HG02678 (cell line): Measurements from ENCODE around the gene RPTOR.

Experiments
- ATAC-seq: cut with Tn5 transposase; IDR thresholded peaks from one replicate; pipeline ENCODE4 v1.9.1; 2021; ENCODE audit warnings: mild to moderate bottlenecking, moderate library complexity; ENCODE audit not compliant: unreplicated experiment

Gene RPTOR

DNA sequence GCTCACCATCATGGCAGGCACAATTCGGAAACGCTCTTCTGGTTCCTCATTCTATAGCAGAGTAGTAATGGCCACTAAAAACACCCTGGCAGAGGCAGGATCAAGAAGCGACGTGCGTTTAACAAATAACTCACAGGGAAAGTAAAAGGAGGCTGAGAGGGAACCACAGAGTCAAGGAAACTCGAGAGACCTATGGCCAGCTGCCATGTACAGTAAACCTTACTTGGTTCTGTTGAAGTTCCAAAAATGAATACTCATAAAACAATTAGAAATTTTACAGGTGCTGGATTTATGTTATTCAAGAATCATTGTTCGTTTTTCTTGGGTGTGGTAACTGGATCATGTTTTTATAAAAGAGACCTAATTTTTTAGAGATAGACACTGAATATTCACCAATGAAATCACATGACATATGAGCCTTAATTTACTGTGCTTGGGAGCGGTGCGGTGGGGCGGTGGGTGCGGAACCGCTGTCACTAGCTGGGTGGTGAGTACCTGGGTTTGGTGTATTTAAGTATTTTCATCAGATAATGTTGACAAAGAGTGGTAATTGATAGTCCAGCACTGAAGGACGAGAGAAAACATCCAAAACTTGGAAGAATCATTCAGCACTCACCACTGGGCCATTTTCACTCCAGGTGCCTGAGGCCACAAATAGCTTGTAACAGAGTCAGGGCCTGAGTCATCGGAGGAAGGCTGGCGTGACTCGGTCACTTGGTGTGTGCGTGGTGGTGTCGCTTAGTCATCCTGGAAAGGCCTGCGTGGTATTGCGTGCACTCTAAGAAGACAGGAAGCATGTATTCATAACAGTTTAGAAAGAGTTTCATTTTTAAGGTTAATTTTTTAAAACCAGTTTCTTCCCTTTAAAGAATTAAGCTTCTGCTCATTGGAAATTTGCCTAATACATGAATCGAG, 311.6 kb downstream of the RPTOR start:
- ATAC-seq = peak; percentile 83

DNA sequence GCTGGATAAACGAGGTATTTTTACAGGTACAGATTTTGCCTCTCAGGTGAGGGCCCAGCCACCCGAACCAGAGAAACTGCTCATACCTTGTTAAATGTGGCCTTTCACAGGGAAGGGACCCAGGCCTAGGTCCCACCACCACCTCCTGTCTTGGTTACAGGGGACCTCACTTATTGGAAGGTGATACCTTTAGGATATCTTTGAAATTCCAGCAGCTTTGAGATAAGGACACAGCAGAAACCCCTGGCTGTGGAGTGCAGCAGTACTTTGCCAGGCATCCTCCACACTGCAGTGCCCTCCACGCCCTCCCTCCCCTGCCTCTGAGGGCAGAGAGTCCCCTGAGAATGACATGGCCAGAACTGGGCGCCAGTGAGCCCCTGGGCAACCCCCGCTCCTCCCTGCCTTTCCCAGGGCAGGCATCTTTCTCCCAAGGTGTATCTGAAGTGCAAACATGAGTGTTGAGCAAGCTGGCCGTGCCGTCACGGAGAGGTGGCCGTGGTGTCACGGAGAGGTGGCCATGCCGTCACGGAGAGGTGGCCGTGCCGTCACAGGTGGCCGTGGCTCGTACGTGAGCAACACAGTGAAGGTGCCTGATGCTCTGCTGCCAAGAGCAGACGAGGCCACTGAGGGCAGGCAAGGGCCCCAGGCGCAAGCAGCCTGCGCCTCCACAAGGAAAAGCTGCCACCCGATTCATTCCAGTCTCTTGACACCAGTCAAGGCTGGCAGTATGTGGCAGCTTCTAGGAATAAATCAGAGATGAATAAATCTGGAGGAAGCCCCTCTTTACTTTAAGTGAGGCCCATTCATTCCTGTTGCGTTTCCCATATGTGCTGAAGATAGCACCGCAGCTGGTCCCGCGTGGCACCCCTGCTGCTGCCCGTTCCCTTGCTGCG, 312.5 kb downstream of the RPTOR start:
- ATAC-seq = no peak

DNA sequence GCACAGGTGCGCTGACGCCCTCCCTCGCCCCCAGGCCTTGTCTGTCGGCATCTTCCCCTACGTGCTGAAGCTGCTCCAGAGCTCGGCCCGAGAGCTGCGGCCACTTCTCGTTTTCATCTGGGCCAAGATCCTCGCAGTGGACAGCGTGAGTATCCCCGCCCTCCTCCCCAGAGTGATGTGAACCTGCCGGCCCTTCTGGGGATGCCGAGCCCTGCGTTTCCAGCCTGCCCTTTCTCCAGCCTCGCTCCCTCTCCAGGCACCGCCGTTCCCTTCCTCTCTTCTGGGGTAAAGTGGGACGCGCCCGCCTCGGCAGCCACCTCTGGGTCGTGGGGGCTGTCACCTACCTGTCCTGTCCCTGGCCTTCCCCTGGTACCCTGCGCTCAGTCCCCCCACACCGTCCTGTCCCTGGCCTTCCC, 313.1 kb downstream of the RPTOR start:
- ATAC-seq = no peak

DNA sequence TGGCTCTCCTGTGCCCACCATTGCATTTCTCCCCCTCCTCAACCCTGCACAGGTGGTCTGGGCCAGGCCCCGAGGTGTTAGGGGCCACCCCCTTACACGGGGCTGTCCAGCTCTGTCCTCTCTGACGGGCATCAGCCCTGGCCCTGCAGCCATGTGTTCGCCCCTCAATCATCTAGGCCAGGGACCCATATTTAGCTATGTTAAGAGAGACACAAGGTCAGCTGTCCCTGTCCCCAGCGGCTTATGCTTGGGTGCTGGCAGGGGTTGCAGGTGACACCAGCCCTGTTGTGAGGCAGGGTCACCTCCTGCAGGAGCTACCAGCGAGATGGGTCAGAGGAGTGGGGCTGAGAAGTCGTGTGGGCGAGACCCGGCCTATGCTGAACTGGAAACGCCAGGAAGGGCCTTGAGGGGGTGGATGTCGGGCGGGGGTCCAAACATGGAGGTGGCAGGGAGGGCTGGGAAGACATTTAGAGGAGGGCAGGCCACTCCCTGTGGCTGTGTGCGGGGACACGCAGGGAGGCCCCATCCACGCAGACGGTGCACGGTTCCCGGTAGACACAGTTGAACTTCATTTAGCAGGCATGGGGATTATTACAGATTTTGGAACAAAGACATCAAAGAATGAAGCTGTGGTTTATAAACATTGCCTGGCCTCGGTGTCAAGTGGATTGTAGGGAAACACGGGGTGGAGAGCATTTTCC, 313.8 kb downstream of the RPTOR start:
- ATAC-seq = no peak

DNA sequence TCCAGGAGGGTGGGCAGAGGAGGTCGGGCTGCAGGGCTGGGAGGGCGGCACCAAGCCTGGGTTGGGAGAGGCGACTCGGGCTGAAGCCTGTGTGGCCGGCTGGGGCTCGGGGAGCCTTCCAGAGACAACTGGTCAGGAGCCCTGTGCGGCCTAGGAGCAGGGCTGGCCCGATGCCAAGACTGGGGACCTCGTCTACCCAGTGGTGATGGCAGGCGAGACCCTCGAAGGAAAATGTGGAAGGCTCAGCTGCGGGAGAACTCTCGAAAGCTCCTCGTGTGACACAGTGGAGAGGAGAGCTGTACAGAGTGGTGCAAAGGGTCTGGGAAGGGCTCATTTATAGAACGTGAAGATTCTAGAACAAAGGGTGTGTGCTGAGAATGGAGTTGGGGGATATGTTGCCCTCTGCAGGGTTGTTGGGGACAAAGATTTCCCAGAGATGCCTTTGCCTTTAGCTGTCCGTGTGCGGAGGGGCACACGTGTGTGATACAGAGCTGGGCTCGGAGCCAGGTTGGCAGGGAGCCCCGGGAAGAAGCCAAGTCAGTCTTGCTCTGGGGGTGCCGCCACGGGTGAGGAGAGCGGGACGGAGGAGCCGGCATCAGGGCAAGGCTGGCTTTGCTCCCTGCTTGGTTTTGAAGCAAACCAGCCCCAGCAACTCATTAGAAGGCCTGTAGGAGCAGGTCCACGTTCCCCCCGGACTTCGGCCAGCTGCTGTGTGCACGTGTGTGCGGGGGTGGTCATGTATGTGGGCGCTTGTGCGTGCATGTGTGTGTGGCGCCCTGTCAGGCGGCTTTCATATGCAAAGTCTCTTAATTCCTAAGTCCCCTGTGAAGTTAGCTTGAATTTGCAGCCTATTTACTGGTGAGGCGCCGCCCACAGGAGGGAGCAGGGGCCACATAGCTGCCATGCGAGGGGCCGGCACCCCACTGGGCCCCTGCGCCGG, 314.6 kb downstream of the RPTOR start:
- ATAC-seq = no peak

DNA sequence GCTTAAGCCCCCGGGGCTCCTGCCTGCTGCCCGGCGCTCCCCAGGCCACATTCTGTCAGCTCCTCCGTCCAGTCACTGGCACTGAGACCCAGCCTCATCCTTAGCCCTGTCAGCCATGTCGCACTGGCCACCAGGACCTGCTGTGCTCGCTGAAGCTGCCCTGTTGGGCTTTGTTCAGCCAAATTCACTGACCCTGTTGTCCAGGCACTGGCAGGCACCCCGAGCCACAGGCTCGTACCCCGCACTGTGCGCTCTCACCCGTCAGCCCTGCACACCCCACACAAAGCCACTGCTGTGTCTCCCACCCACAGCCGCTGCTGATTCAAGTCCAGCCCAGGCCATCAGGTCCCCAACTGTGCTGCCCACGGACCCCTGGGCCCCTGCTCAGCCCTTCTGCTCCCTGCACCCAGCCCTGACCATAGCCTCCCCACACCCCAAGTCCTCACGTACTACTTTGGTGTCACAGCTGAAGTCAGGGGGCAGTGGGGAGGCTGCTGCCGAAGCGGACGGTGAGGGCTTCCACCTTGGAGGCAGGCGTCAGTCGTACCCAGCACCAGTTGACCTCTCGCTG, 315.5 kb downstream of the RPTOR start:
- no peak for ATAC-seq

DNA sequence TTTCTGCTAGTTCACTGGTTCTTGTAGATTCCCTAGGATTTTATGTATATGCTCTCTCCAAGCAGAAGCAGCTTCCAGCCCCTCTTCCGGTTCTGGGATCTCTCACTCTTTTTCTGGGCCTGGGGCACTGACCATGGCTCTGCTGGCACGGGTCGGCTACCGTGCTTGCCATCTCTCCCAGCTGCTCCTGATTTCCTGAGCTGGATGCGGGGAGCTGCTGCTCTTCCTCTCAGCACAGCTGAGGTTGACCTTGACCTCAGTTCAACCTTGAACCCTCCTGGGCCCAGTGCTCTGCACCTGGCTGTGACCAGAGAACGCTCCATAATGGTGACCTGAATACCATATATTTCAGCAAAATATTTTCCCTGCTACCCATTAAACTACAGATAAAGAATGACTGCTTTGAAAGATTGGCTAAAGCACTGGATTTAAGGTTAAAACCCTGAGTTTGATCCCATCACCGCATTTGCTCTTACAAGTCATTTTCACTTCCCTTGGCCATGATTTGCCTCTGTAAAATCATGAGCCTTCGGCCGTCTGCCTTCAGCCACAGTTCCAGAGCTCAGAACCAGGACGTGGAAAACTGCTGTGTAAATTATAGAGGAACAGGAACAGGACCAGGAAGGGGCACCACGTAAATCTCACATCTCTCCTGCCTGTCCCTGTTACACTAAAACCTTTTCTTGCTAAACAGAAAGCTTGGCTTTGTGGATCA, 316.2 kb downstream of the RPTOR start:
- no peak for ATAC-seq

DNA sequence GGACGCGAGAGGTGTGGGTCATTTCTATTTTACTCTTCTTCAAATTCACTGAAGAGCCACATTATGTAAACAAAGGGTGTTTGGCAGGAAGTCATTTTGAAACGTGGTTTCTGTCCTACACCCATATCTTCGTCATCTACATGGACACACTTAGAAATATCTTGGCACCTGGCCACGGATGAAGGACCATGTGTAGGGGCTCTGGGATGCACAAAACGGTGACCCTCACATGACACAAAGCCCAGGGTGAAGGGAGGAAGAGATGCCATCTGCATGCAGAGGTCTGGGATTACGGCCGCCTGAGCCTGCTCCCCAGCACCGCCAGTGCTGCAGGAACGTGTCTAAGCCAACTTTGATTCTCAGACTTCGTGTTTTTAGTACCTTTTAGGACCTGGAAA, 316.8 kb downstream of the RPTOR start:
- ATAC-seq = no peak

DNA sequence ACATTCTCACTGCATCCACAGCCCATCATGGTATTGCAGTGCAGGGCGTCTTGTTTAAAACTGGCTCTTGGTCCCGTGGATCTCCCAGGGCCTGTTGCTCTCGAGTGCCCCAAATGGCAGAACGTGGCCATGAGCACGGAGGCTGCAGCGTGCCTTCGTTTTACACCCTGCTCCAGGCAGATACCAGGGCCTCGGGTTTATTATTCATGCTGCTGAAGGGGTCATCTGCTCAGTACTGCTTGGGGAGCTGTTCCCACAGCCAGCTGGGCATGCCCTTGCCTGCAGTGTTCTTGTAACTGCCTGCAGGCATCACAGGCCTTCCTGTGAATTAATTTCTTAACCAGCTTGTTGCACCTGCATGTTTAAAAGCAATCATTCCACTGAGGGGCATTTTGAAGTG, 317.3 kb downstream of the RPTOR start:
- no peak for ATAC-seq

DNA sequence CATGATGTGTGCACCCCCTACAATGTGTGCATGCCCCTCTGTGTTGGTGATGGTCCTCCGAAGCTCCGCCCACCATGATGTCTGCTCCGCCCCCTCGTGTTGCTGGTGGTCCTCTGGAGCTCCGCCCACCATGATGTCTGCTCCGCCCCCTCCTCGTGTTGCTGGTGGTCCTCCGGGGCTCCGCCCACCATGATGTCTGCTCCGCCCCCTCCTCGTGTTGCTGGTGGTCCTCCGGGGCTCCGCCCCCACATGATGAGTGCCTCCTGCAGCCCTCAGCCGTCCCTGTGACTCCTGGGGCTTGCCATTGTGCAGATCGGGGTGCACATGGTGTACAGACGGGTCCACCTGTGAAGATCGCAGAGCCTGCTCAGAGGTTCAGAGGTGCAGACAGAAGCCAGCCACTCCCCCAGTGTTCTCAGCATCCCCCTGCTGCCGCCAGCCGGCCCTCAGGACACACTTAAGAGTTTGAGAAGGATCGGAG, 317.9 kb downstream of the RPTOR start:
- no peak for ATAC-seq

DNA sequence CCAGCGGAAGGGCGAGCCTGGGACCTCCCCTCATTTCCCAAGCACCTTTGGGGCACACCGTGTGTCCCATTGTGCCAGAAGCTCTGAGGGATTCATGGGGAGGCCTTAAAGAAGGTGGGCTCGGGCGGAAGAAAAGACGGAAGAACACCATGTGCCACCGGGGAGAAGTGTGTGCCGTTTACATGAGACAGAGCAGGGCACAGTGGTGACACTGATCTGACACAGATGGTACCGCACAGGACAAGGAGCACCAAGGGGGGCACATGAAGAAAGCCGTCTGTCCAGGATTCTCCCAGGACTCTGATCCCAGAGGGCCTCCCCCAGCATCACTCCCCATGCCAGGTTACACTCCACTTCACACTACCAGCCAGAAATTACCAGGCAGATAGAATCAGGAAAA, 318.3 kb downstream of the RPTOR start:
- no peak for ATAC-seq

DNA sequence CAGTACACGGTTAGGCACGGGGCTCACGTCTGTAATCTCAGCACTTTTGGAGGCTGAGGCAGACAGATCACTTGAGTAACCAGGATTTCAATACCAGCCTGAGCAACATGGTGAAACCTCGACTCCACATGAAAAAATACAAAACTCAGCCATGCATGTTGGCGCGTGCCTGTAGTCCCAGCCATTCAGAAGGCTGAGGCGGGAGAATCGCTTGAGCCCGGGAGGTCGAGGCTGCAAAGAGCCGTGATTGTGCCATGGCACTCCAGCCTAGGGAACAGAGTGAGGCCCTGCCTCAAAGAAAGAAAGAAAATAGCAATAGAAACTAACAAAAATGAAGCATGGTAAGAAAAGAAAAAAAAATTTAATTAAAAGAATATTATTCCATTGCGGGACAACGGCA, 319.0 kb downstream of the RPTOR start:
- ATAC-seq = no peak

DNA sequence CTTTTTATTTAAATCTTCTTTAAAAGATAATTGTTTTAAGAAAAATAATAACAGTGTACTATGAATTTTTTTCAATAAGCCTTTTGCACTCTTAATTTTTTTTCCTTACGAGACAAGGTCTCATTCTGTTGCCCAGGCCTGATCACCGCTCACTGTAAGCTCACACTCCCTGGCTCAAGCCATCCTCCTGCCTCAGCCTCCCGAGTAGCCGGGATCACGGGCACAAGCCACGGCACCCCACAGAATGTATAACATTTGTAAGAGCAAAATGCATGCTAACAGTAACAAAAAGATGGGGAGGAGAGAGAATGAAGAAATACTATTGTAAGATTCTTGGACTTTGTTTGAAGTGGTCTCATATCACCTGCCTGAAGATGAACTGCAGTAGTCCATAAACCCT, 320.1 kb downstream of the RPTOR start:
- ATAC-seq = no peak

DNA sequence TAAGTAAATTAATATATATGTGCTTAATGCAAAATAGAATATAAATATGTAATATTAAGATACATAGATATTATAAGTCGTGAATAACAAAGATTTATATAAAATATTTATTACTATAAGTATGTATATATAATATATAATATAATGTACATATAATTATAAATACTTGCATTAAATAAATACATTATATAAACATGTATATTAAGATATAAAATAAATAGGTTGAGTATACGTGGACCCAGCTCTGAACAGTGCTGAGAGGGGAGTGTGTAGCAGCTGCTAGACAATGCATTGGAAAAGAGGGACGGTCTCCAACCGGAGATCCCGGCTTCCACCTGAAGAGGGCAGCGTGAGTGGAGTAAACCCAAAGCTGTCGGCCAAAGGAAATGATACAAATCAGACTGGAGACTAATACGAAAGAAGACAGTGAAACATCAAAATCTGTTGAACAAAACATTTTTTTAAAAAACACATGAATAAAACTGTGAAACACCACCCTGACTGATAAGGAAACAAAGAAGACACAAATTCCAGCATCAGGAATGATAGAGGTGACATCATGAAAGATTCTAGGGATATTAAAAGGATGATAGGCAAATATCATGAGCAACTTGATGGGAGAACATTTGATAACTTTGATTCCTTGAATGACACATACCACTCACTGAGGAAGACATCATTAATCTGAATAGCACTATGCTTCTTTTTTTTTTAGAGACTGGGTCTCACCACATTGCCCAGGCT, 321.6 kb downstream of the RPTOR start:
- ATAC-seq = no peak

DNA sequence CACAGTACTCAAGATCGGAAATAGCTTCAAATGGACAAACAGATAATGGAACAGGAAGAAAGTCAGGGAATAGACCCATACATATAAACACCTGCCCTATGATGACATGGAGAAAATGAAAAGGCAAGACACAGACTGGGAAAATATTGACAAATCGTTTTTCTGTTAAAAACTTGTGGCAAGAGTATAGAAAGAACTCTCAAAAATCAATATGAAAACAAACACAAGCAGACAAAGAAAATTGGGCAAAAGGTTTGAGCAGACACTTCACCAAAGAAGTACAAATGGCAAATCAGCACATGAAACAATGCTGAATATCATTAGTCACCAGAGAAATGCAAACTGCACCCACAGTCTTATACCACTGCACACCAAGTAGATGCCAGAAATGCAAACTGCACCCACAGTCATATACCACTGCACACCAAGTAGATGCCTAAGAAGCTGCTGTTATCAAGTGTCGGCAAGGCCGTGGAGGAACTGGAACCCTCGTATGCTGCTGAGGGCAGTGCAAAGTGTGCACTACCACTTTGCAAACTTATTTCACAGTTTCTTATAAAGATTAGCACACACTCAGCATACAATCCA, 323.5 kb downstream of the RPTOR start:
- no peak for ATAC-seq

DNA sequence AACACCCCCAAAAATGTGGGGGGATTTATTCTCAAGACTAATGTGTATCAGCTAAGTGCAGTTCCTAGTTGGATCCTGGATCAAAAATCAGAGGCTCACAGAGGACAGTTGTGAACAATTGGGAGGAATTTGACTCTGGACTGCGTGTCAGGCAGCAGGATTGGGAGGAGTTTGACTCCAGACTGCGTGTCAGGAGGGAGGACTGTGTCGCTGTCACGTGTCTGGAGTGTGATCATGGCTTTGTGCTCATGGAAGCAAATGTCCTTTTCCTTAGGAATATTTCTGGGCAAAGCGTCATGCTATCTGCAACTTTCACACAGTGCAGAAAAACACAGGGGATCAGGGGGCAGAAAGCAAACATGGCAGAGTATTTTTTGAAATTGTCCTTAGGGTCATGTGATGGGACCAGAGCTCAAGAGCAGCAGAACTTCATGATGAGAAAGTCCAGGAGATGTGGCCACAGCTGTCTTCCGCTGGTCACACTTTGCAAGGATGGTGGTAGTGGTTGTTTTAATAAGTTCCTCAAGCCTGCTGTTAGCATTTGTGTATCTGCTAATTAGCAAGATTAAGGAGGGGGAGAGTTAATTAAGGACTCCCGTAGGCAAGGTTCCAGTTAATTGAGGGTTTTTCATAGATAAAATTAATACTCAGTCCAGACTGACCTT, 325.0 kb downstream of the RPTOR start:
- no peak for ATAC-seq

DNA sequence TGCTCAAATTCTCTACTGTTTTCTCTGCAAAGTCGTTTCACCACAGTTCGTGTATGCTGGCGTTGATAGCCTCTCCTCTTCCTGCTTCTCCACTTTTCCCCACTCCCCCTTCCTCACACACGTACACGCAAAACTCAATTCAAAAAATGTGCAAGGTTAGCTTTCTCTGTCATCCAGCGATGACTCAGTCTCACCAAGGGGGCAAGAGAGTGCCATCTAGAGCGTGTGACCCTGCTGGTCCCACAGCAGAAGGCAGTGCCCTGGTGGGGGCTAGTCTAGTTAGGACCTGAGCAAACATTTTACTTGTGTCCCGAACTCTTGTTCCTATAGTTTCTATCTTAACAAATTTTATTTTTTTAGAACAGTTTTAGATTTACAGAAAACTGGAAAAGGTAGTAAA, 325.8 kb downstream of the RPTOR start:
- ATAC-seq = no peak
